ENCODE data around the gene ALDH1A2. TPM values are rescaled to one million over a fixed set of nuclear protein-coding genes. Genes with fewer than 3 reads are reported as not detected.

The ALDH1A2 gene
- total RNA-seq, 1 donor from 2014 or later = 22.1 TPM

GRCh38 chr15:57993409-57994145 is 71.9 kb downstream of the ALDH1A2 start:
- Histone ChIP-seq H3K9me3 (no peaks in the 10 kb centered on the region), H3K4me1 (peaks cover 13% of the 10 kb centered on the region), H3K4me3 (no peak overlapping the region), H3K27me3 (no peaks in the 10 kb centered on the region), H3K36me3 (no peaks in the 10 kb centered on the region), H3K27ac (peak overlapping the region; percentile 66)
- DNase-seq (ENCODE audit: extremely low spot score in 2 of 2) = no peak
- TF ChIP-seq POLR2A (IDR thresholded peaks at IDR 0.05) (no peak), POLR2AphosphoS5 (IDR thresholded peaks at IDR 0.05; ENCODE audit: insufficient read depth in 1 of 2, low read depth in 1 of 2) (no peak), CTCF (IDR thresholded peaks at IDR 0.05) (no peak)
- intact Hi-C loops (cut with DNase I) = no loop called here

- Histone ChIP-seq H3K9me3 (no peaks in the 10 kb centered on the region), H3K27ac (no peak overlapping the region), H3K4me1 (peaks cover 13% of the 10 kb centered on the region), H3K36me3 (no peaks in the 10 kb centered on the region), H3K27me3 (no peaks in the 10 kb centered on the region), H3K4me3 (no peak overlapping the region)
- intact Hi-C loops (cut with DNase I) = no loop called here
- TF ChIP-seq POLR2AphosphoS5 (IDR thresholded peaks at IDR 0.05; ENCODE audit: insufficient read depth in 1 of 2, low read depth in 1 of 2) = no peak
- no peak for TF ChIP-seq POLR2A (IDR thresholded peaks at IDR 0.05)
- no peak for TF ChIP-seq CTCF (IDR thresholded peaks at IDR 0.05)
- DNase-seq (ENCODE audit: extremely low spot score in 2 of 2) = no peak
These were observed 72.7 kb downstream of the ALDH1A2 start for GRCh38 chr15:57992761-57993355.

GRCh38 chr15:57973534-57973933 is 92.0 kb downstream of the ALDH1A2 start:
- TF ChIP-seq CTCF (IDR thresholded peaks at IDR 0.05) = no peak
- no peak for TF ChIP-seq POLR2A (IDR thresholded peaks at IDR 0.05)
- no peak for TF ChIP-seq POLR2AphosphoS5 (IDR thresholded peaks at IDR 0.05; ENCODE audit: insufficient read depth in 1 of 2, low read depth in 1 of 2)
- no peak for DNase-seq (ENCODE audit: extremely low spot score in 2 of 2)
- H3K4me3 ChIP-seq = no peak overlapping the region
- H3K27ac ChIP-seq = no peak overlapping the region
- no peaks in the 10 kb centered on the region for H3K27me3 ChIP-seq
- no peaks in the 10 kb centered on the region for H3K4me1 ChIP-seq
- no peaks in the 10 kb centered on the region for H3K9me3 ChIP-seq
- intact Hi-C loops (cut with DNase I) = no loop called here
- H3K36me3 ChIP-seq = no peaks in the 10 kb centered on the region

DNA sequence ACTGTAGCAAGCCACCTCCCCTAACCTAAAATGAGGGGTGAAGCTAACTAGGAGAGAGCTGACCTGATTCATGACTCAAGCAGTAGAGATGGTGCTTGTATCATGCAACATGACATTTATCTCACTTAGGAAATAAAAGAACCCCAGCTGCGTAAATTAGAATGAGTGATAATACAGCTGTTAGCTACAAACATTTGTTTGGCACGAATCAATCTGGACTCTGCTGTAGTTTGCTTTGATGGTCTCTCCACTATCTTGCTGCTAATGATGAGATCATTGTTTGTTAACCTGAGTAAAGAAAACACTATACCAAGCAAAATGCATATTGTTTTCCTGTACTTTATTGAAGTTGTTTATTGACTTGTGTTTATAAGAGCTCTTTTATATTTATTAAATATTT is 92.6 kb downstream of the ALDH1A2 start:
- H3K36me3 ChIP-seq = no peaks in the 10 kb centered on the region
- H3K4me1 ChIP-seq = no peaks in the 10 kb centered on the region
- intact Hi-C loops (cut with DNase I) = no loop called here
- no peak overlapping the region for H3K4me3 ChIP-seq
- DNase-seq (ENCODE audit: extremely low spot score in 2 of 2) = no peak
- H3K27ac ChIP-seq = no peak overlapping the region
- no peaks in the 10 kb centered on the region for H3K9me3 ChIP-seq
- TF ChIP-seq POLR2AphosphoS5 (IDR thresholded peaks at IDR 0.05; ENCODE audit: insufficient read depth in 1 of 2, low read depth in 1 of 2) (no peak), POLR2A (IDR thresholded peaks at IDR 0.05) (no peak), CTCF (IDR thresholded peaks at IDR 0.05) (no peak)
- H3K27me3 ChIP-seq = no peaks in the 10 kb centered on the region

- Histone ChIP-seq H3K4me1 (no peaks in the 10 kb centered on the region), H3K27ac (no peak overlapping the region), H3K9me3 (no peaks in the 10 kb centered on the region), H3K4me3 (no peak overlapping the region), H3K27me3 (no peaks in the 10 kb centered on the region), H3K36me3 (no peaks in the 10 kb centered on the region)
- TF ChIP-seq POLR2A (IDR thresholded peaks at IDR 0.05) = no peak
- DNase-seq (ENCODE audit: extremely low spot score in 2 of 2) = no peak
- intact Hi-C loops (cut with DNase I) = no loop called here
These were observed 95.5 kb downstream of the ALDH1A2 start for GRCh38 chr15:57969996-57970395.
